Measurements from ENCODE around the gene NOD2. TPM values are rescaled to one million over a fixed set of nuclear protein-coding genes. Genes with fewer than 3 reads are reported as not detected.

Gene NOD2
- total and polyA plus RNA-seq, 2 of the 13 experiments (the other 11 are each of a cell fraction or from before 2014, with no cell fraction given): 0.27 to 0.81 TPM

- TF ChIP-seq TCF7L2 (IDR thresholded peaks at IDR 0.05; ENCODE audit: low read depth, low read length) (no peak), MED1 (CRISPR knock-in tag; IDR thresholded peaks at IDR 0.05) (peak; percentile 54), SALL1 (CRISPR knock-in tag; IDR thresholded peaks at IDR 0.05) (peak; percentile 65), ZNF737 (CRISPR knock-in tag; IDR thresholded peaks at IDR 0.05; ENCODE audit: borderline replicate concordance) (peak; percentile 72; the same call in 1 of the 2 replicates), TEAD3 (CRISPR knock-in tag; optimal IDR thresholded peaks at IDR 0.05; ENCODE audit: borderline replicate concordance) (no peak), MAZ (IDR thresholded peaks at IDR 0.05; ENCODE audit: borderline replicate concordance, low read depth, low read length) (no peak), MAZ (CRISPR knock-in tag; IDR thresholded peaks at IDR 0.05; ENCODE audit: low read depth) (no peak), SRY (CRISPR knock-in tag; IDR thresholded peaks at IDR 0.05) (no peak), TFDP1 (CRISPR knock-in tag; IDR thresholded peaks at IDR 0.05; ENCODE audit: borderline replicate concordance) (peak; percentile 70; the same call in 1 of the 2 replicates), GATAD2A (CRISPR knock-in tag; IDR thresholded peaks at IDR 0.05) (peak; percentile 45; the same call in 1 of the 2 replicates), SALL2 (CRISPR knock-in tag; IDR thresholded peaks at IDR 0.05) (0 out of 2 replicates have a peak, but pooled peaks have one; percentile 54), HIVEP1 (CRISPR knock-in tag; IDR thresholded peaks at IDR 0.05) (peak; percentile 68; the same call in 1 of the 2 replicates), NFKB2 (CRISPR knock-in tag; IDR thresholded peaks at IDR 0.05; ENCODE audit: borderline replicate concordance) (peak; percentile 54; the same call in 1 of the 2 replicates), ZBTB26 (CRISPR knock-in tag; IDR thresholded peaks at IDR 0.05; ENCODE audit: borderline replicate concordance) (no peak), MEF2D (CRISPR knock-in tag; IDR thresholded peaks at IDR 0.05) (no peak), KDM3A (CRISPR knock-in tag; IDR thresholded peaks at IDR 0.05; ENCODE audit: low read depth) (0 out of 2 replicates have a peak, but pooled peaks have one; percentile 43), KAT2B (IDR thresholded peaks at IDR 0.05; ENCODE audit: borderline replicate concordance, low read depth, low read length) (no peak), NONO (IDR thresholded peaks at IDR 0.05) (no peak), NONO (CRISPR knock-in tag; conservative IDR thresholded peaks at IDR 0.05) (0 out of 2 replicates have a peak, but pooled peaks have one; percentile 13), REXO4 (CRISPR knock-in tag; IDR thresholded peaks at IDR 0.05; ENCODE audit: borderline replicate concordance) (0 out of 2 replicates have a peak, but pooled peaks have one; percentile 35), FOXK1 (CRISPR knock-in tag; IDR thresholded peaks at IDR 0.05; ENCODE audit: borderline replicate concordance, low read depth) (no peak), KLF12 (CRISPR knock-in tag; IDR thresholded peaks at IDR 0.05; ENCODE audit: borderline replicate concordance) (no peak), STAT5B (CRISPR knock-in tag; IDR thresholded peaks at IDR 0.05) (no peak)
- TF ChIP-seq, protein P1, sequence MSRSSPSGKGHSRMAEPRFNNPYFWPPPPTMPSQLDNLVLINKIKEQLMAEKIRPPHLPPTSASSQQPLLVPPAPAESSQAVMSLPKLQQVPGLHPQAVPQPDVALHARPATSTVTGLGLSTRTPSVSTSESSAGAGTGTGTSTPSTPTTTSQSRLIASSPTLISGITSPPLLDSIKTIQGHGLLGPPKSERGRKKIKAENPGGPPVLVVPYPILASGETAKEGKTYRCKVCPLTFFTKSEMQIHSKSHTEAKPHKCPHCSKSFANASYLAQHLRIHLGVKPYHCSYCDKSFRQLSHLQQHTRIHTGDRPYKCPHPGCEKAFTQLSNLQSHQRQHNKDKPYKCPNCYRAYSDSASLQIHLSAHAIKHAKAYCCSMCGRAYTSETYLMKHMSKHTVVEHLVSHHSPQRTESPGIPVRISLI (CRISPR knock-in tag; IDR thresholded peaks at IDR 0.05; ENCODE audit: borderline replicate concordance): no peak
- TF ChIP-seq, protein P2, sequence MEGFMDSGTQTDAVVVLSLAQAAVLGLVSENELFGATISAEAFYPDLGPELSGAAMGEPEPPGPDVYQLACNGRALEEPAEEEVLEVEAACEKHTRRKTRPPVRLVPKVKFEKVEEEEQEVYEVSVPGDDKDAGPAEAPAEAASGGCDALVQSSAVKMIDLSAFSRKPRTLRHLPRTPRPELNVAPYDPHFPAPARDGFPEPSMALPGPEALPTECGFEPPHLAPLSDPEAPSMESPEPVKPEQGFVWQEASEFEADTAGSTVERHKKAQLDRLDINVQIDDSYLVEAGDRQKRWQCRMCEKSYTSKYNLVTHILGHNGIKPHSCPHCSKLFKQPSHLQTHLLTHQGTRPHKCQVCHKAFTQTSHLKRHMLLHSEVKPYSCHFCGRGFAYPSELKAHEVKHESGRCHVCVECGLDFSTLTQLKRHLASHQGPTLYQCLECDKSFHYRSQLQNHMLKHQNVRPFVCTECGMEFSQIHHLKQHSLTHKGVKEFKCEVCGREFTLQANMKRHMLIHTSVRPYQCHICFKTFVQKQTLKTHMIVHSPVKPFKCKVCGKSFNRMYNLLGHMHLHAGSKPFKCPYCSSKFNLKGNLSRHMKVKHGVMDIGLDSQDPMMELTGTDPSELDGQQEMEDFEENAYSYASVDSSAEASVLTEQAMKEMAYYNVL (CRISPR knock-in tag; IDR thresholded peaks at IDR 0.05; ENCODE audit: borderline replicate concordance): 0 out of 2 replicates have a peak, but pooled peaks have one; percentile 50
Observed at GRCh38 chr16:50699326-50700159, 6.1 kb downstream of the NOD2 start (continued).

Measured in HepG2 (cell line).